Astrocyte (in vitro differentiated cells and primary cell): Measurements from ENCODE around the gene CEACAM21. TPM values are rescaled to one million over a fixed set of nuclear protein-coding genes. Genes with fewer than 3 reads are reported as not detected.

Experiments
- DNase-seq: peaks from one replicate; pipeline ENCODE4 v3.0.0-alpha.2; 2010; ENCODE audit warnings: low read depth
- FAIRE-seq: peaks from 2 replicates; lab custom pipeline; 2011; peaks lifted over from hg19 to GRCh38; lab: Jason Lieb, UNC
- H2AFZ ChIP-seq: 2 replicates; pipeline ENCODE4 v1.6.0; 2012; ENCODE audit warnings: low read depth, low read length, inconsistent platforms
- H3K27ac ChIP-seq: 2 replicates; pipeline ENCODE4 v1.5.1; 2011; ENCODE audit warnings: low read depth, low read length, inconsistent platforms
- H3K27me3 ChIP-seq: 2 replicates; pipeline ENCODE4 v1.6.0; 2011; ENCODE audit warnings: low read length, inconsistent platforms; ENCODE audit not compliant: insufficient read depth
- H3K36me3 ChIP-seq: 2 replicates; pipeline ENCODE4 v1.5.1; 2011; ENCODE audit warnings: low read length, inconsistent platforms; ENCODE audit not compliant: insufficient read depth
- H3K4me1 ChIP-seq: 2 replicates; pipeline ENCODE4 v1.5.1; 2011; ENCODE audit warnings: low read length, inconsistent platforms; ENCODE audit not compliant: insufficient read depth
- H3K4me2 ChIP-seq: 2 replicates; pipeline ENCODE4 v1.6.0; 2012; ENCODE audit warnings: low read length, inconsistent platforms
- H3K4me3 ChIP-seq: 2 replicates; pipeline ENCODE4 v1.5.1; 2011; ENCODE audit warnings: low read depth, mild to moderate bottlenecking, low read length, inconsistent platforms; ENCODE audit not compliant: insufficient read depth
- H3K79me2 ChIP-seq: 2 replicates; pipeline ENCODE4 v1.6.0; 2012; ENCODE audit warnings: mild to moderate bottlenecking, low read length, inconsistent platforms; ENCODE audit not compliant: insufficient read depth
- H3K9ac ChIP-seq: 2 replicates; pipeline ENCODE4 v1.6.0; 2012; ENCODE audit warnings: mild to moderate bottlenecking, low read length, inconsistent platforms
- H3K9me3 ChIP-seq: 2 replicates; pipeline ENCODE4 v1.5.1; 2012; ENCODE audit warnings: low read depth, mild to moderate bottlenecking, low read length, inconsistent platforms; ENCODE audit not compliant: insufficient read depth
- H4K20me1 ChIP-seq: 2 replicates; pipeline ENCODE4 v1.6.0; 2012; ENCODE audit warnings: low read length, inconsistent platforms; ENCODE audit not compliant: insufficient read depth
- H3K27ac Mint-ChIP-seq: one replicate; pipeline ENCODE4 v1.8.0; 2021; ENCODE audit warnings: mild to moderate bottlenecking, mixed read lengths; ENCODE audit not compliant: unreplicated experiment
- H3K27me3 Mint-ChIP-seq: one replicate; pipeline ENCODE4 v1.8.0; 2021; ENCODE audit warnings: low read depth, mixed read lengths; ENCODE audit not compliant: unreplicated experiment
- H3K36me3 Mint-ChIP-seq: one replicate; pipeline ENCODE4 v1.8.0; 2021; ENCODE audit warnings: low read depth, mixed read lengths; ENCODE audit not compliant: unreplicated experiment
- H3K4me1 Mint-ChIP-seq: one replicate; pipeline ENCODE4 v1.8.0; 2021; ENCODE audit warnings: low read depth, mixed read lengths; ENCODE audit not compliant: unreplicated experiment
- H3K4me3 Mint-ChIP-seq: one replicate; pipeline ENCODE4 v1.8.0; 2021; ENCODE audit warnings: mild to moderate bottlenecking, moderate library complexity, mixed read lengths; ENCODE audit not compliant: unreplicated experiment
- H3K9me3 Mint-ChIP-seq: one replicate; pipeline ENCODE4 v1.8.0; 2021; ENCODE audit warnings: mild to moderate bottlenecking, mixed read lengths; ENCODE audit not compliant: unreplicated experiment
- CTCF ChIP-seq: IDR thresholded peaks from 2 replicates; pipeline ENCODE4 v1.5.1; 2011; ENCODE audit warnings: low read depth, mild to moderate bottlenecking, inconsistent platforms, low read length, moderate library complexity; ENCODE audit not compliant: insufficient read depth
- EZH2 ChIP-seq: IDR thresholded peaks from 2 replicates; pipeline ENCODE4 v1.6.1; 2012; ENCODE audit warnings: mild to moderate bottlenecking, low read length, inconsistent platforms; ENCODE audit not compliant: insufficient read depth
- total RNA-seq: library from RNA; stranded (reverse); gene quantifications from 2 replicates; pipeline ENCODE4 v1.2.1, GENCODE V29; 2021

CEACAM21 gene
- total RNA-seq, 1 donor from 2014 or later, result 2.4 TPM

DNA sequence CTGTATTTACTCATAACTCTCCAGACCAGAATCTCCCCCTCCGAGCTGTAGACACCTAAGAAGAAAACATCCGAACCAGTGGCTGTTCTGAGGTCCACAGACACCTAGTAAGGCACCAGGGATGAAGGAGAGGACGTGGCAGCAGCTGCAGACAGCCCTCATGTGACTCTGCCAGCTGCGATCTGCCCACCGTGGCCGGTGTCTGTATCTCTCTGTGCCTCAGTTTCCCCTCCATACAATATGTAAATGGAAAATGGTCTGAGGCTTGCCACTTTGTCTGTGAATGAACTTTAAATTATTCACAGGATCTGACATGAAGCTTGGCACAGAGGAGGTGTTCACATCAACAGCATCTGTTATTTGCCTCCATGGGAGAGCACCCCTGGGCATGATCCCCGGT, 48.5 kb downstream of the CEACAM21 start:
- Mint-ChIP-seq H3K4me3 (no peak overlapping the region), H3K4me1 (no peaks in the 10 kb centered on the region), H3K36me3 (no peaks in the 10 kb centered on the region), H3K27me3 (peaks cover 65% of the 10 kb centered on the region), H3K9me3 (no peaks in the 10 kb centered on the region), H3K27ac (no peak overlapping the region)
- Histone ChIP-seq H3K36me3 (no peaks in the 10 kb centered on the region), H4K20me1 (no peaks in the 10 kb centered on the region), H3K9ac (no peak overlapping the region), H3K79me2 (no peaks in the 10 kb centered on the region), H3K27me3 (no peaks in the 10 kb centered on the region), H3K27ac (no peak overlapping the region), H2AFZ (no peak overlapping the region), H3K9me3 (no peaks in the 10 kb centered on the region), H3K4me2 (no peak overlapping the region), H3K4me3 (no peak overlapping the region), H3K4me1 (no peaks in the 10 kb centered on the region)
- TF ChIP-seq EZH2, result no peak
- TF ChIP-seq CTCF, result no peak
- FAIRE-seq (no peak), DNase-seq (no peak)

DNA sequence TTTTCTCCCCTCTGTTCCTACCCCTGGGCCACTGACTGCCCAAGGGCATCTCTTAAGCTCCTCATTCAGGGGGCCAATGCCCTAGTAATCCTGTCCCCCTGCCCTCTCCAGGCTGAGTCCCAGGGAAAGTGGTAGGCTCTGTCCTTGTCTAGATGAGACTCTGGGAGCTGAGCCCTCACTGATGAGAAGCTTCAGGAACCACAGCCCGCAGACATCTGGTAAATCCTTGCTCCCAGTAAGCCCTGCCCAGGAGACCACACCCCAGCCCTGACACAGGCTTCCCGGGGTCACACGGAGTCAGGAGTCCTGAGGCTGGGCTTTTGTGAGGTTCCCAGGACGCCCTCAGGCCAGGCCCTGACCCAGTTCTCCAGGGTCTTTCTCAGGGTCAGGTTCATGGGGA, 49.0 kb downstream of the CEACAM21 start:
- no peaks in the 10 kb centered on the region for H3K36me3 ChIP-seq
- no peaks in the 10 kb centered on the region for H3K4me1 ChIP-seq
- H3K4me1 Mint-ChIP-seq, result no peaks in the 10 kb centered on the region
- no peaks in the 10 kb centered on the region for H3K27me3 ChIP-seq
- peaks cover 64% of the 10 kb centered on the region for H3K27me3 Mint-ChIP-seq
- H3K4me3 ChIP-seq, result no peak overlapping the region
- TF ChIP-seq EZH2, result no peak
- TF ChIP-seq CTCF, result no peak
- no peak for FAIRE-seq
- H4K20me1 ChIP-seq, result no peaks in the 10 kb centered on the region
- H3K9me3 Mint-ChIP-seq, result no peaks in the 10 kb centered on the region
- H3K27ac ChIP-seq, result no peak overlapping the region
- H3K27ac Mint-ChIP-seq, result no peak overlapping the region
- no peak overlapping the region for H3K4me3 Mint-ChIP-seq
- H3K9me3 ChIP-seq, result no peaks in the 10 kb centered on the region
- H3K9ac ChIP-seq, result no peak overlapping the region
- H3K4me2 ChIP-seq, result no peak overlapping the region
- no peaks in the 10 kb centered on the region for H3K36me3 Mint-ChIP-seq
- no peak for DNase-seq
- no peak overlapping the region for H2AFZ ChIP-seq
- H3K79me2 ChIP-seq, result no peaks in the 10 kb centered on the region

DNA sequence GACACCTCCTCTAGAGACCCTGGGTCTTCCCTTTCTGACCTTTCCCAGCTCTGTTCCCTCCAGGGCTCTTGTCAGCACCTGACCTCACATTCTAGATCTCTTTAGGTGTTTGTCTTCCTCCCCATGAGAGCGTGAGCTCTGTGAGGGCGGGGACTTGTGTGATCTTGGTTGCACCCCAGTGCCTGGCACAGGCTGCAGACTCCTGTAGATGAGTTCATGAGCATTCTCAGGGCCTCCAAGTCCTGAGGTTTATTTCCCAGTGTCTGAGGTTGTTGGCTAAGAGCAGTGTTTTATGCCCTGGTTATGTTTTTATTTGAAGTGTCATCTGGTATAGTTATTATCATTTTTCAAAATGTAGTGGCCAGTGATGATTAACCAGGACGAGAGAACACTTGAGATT, 50.3 kb downstream of the CEACAM21 start:
- H3K36me3 ChIP-seq, result no peaks in the 10 kb centered on the region
- no peak overlapping the region for H3K4me3 Mint-ChIP-seq
- no peak overlapping the region for H3K27ac Mint-ChIP-seq
- DNase-seq (no peak), FAIRE-seq (no peak)
- H3K27me3 ChIP-seq, result no peaks in the 10 kb centered on the region
- no peaks in the 10 kb centered on the region for H3K9me3 Mint-ChIP-seq
- no peaks in the 10 kb centered on the region for H4K20me1 ChIP-seq
- H3K79me2 ChIP-seq, result no peaks in the 10 kb centered on the region
- H3K9me3 ChIP-seq, result no peaks in the 10 kb centered on the region
- no peak overlapping the region for H2AFZ ChIP-seq
- no peak overlapping the region for H3K9ac ChIP-seq
- H3K4me1 Mint-ChIP-seq, result no peaks in the 10 kb centered on the region
- H3K27ac ChIP-seq, result no peak overlapping the region
- no peak overlapping the region for H3K4me3 ChIP-seq
- no peaks in the 10 kb centered on the region for H3K36me3 Mint-ChIP-seq
- no peaks in the 10 kb centered on the region for H3K4me1 ChIP-seq
- peaks cover 62% of the 10 kb centered on the region for H3K27me3 Mint-ChIP-seq
- no peak overlapping the region for H3K4me2 ChIP-seq
- no peak for TF ChIP-seq EZH2
- TF ChIP-seq CTCF, result no peak
